ENCODE data around the gene DAZAP1.

The DAZAP1 gene

DNA sequence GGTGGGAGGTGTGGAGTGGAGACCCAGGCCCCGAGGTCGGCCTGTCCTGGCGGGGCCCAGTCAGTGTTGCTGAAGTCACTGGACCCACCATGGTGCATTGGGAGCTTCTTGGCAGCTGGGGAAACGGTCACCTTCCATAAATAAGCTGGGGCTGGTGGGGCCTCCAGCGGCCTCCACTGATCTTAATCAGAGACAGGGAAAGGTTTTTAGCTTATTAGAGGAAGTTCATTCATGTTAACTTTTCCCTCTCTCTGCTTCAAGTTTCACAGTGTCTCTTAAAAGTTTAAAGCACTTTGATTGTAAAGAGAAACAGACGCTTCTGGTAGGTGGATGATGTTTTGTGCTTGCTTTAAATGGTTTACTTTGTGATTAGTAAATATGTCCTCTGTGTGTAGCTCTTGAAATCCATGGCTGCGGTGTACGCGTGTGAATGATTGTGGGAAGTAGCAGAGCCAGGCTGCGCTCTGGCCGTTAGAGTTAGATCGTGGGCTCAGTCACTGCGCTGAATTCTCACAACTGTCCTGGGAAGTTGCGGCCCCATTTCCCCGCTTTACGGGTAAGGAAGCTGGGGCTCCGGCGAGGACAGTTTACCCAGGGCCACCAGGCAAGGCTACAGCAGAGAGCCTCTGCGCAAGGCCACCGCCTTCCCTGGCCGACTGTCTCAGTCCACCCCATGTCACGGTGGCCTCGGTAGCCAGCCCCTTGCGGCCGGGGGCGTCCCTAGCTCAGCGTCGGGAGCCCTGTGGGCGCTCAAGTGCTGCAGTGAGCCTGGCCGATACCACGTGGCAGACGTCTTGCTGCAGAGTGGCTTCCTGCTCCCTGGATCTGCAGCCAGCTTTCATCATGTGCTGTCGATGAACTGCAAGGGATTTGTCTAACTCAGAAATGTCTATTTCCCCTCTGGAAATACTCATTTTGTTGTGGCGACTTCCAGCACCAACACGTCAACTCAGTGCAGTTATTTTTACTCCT is 40.2 kb upstream of the DAZAP1 start:
- no peak overlapping the region for H3K9ac ChIP-seq (ENCODE audit: low read length)
- no peak overlapping the region for H3K4me3 ChIP-seq (ENCODE audit: low read depth in 1 of 2, low read length in 2 of 2)
- H3K27ac ChIP-seq (ENCODE audit: low read depth, low read length): no peak overlapping the region
- no peaks in the 10 kb centered on the region for H3K27me3 ChIP-seq (ENCODE audit: control insufficient read depth in 1 of 2, insufficient read depth in 2 of 2, low read length in 2 of 2)
- no peaks in the 10 kb centered on the region for H3K9me3 ChIP-seq (ENCODE audit: low read length)
- peaks cover 7% of the 10 kb centered on the region for H3K4me1 ChIP-seq (ENCODE audit: insufficient read depth, low read length)
- peaks cover 64% of the 10 kb centered on the region for H3K36me3 ChIP-seq (ENCODE audit: insufficient read depth, low read length)

DNA sequence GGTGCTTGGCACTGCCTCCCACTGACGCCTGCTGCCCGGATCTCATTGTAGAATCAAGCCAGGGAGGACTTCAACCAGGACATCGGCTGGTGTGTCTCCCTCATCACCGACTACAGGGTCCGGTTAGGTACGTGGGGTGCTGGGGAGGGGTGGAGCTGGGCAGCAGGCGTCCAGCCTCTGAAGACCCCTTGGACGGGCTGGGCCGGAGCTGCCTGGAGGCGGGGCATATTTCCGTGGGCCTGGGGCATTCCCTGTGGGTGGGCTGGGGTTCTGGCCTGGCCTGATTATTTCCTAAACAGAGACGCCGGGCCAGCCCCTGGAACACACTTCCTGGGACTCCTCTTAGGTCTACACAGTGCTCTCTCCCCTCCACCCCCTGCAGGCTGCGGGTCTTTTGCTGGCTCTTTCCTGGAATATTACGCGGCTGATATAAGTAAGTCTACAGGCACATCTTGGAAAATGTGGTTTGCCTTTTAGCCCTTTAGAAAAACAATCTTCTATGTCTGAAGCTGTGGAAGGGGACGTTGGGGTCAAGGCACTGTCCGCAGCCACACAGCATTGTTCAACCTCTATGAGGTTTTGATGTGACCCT is 38.1 kb upstream of the DAZAP1 start:
- Histone ChIP-seq H3K36me3 (ENCODE audit: insufficient read depth, low read length) (peaks cover 56% of the 10 kb centered on the region), H3K9me3 (ENCODE audit: low read length) (no peaks in the 10 kb centered on the region), H3K4me1 (ENCODE audit: insufficient read depth, low read length) (peaks cover 5% of the 10 kb centered on the region), H3K27me3 (ENCODE audit: control insufficient read depth in 1 of 2, insufficient read depth in 2 of 2, low read length in 2 of 2) (no peaks in the 10 kb centered on the region), H3K9ac (ENCODE audit: low read length) (no peak overlapping the region), H3K4me3 (ENCODE audit: low read depth in 1 of 2, low read length in 2 of 2) (no peak overlapping the region), H3K27ac (ENCODE audit: low read depth, low read length) (no peak overlapping the region)

DNA sequence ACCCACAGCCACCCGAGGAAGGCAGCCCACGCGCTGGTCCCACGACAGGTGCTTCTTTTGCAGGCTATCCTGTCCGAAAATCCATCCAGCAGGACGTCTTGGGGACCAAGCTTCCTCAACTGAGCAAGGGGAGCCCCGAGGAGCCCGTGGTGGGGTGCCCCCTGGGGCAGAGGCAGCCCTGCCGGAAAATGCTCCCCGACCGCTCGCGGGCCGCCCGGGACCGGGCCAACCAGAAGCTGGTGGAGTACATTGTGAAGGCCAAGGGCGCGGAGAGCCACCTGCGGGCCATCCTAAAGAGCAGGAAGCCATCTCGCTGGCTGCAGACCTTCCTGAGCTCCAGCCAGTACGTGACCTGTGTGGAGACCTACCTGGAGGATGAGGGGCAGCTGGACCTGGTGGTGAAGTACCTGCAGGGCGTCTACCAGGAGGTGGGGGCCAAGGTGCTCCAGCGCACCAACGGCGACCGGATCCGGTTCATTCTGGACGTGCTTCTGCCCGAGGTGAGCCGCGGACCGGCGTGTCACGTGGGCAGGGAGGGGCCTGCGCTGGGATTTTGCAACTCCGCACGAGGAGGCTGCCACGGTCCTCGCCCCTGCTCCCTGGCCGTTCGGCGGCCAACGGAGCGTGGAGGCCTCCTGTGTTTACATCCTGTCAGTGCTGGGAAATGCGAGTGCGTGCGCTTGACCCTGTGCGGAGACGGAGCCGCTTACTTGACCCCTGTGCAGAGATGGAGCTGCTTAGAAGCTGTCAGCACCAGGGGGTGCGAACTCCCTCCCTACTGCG is 36.6 kb upstream of the DAZAP1 start:
- no peaks in the 10 kb centered on the region for H3K9me3 ChIP-seq (ENCODE audit: low read length)
- no peak overlapping the region for H3K27ac ChIP-seq (ENCODE audit: low read depth, low read length)
- no peaks in the 10 kb centered on the region for H3K27me3 ChIP-seq (ENCODE audit: control insufficient read depth in 1 of 2, insufficient read depth in 2 of 2, low read length in 2 of 2)

DNA sequence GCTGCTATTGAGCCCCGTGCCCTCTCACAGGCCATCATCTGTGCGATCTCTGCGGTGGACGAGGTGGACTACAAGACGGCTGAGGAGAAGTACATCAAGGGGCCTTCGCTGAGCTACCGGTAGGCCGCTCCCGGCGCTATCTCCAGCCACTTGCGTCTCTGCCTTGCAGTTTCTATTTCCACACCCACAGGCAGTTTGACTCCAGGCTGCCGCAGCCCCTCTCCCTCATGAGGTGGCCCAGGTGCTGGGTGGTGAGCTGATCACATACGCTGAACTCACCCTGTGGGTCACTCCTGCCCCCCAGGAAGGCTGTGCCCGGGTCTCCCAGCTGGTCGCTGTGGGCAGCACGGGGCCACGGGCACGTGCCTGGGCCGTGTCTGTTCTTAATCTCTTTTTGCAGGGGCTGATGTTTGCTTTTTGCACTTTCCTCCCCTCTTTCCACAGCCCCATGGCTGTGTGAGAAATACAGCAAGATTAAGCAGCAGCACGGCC is 34.3 kb upstream of the DAZAP1 start:
- no peak overlapping the region for H3K27ac ChIP-seq (ENCODE audit: low read depth, low read length)
- no peak overlapping the region for H3K9ac ChIP-seq (ENCODE audit: low read length)
- H3K4me1 ChIP-seq (ENCODE audit: insufficient read depth, low read length): peaks cover 5% of the 10 kb centered on the region
- H3K4me3 ChIP-seq (ENCODE audit: low read depth in 1 of 2, low read length in 2 of 2): no peak overlapping the region
- H3K27me3 ChIP-seq (ENCODE audit: control insufficient read depth in 1 of 2, insufficient read depth in 2 of 2, low read length in 2 of 2): no peaks in the 10 kb centered on the region
- peaks cover 40% of the 10 kb centered on the region for H3K36me3 ChIP-seq (ENCODE audit: insufficient read depth, low read length)
- H3K9me3 ChIP-seq (ENCODE audit: low read length): no peaks in the 10 kb centered on the region

More for the DNA sequence above, 36.6 kb upstream of the DAZAP1 start:
- H3K9ac ChIP-seq (ENCODE audit: low read length): no peak overlapping the region
- H3K36me3 ChIP-seq (ENCODE audit: insufficient read depth, low read length): peaks cover 50% of the 10 kb centered on the region
- H3K4me1 ChIP-seq (ENCODE audit: insufficient read depth, low read length): peaks cover 5% of the 10 kb centered on the region
- no peak overlapping the region for H3K4me3 ChIP-seq (ENCODE audit: low read depth in 1 of 2, low read length in 2 of 2)

DNA sequence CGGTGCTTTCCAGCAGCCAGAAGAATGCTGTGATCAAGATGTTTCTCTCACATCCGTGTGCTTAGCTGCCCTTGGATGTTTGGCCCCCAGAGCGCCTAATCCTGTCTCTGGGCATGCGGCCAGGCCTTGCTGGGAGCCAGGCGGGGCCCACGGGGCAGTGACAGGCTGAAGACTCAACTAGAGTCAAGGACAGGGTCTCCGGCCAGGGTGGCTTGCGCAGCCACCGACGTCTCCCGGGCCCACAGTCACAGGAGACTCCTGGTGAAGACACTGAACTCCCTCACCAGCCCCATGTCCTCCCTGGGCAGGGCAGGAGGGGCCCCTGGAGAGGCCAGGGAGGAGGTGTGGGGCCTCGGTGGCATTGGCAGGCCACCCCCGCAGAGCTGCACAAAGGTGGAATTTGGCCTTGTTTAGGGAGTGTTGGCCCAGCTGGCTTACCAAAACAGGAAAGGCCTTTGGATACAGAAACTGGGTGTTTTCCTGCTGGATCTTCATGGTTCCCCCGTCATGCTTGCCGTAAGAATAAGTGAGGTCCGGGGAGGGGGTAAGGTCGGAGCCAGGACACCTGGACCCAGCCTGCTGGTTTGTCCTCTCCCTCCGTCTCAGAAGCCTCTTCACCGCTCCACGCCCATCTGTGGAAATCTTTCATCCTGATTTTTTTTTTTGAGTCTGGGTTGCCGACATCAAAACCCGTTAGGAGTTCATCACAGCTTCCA is 33.7 kb upstream of the DAZAP1 start:
- Histone ChIP-seq H3K4me1 (ENCODE audit: insufficient read depth, low read length) (peaks cover 5% of the 10 kb centered on the region), H3K9ac (ENCODE audit: low read length) (no peak overlapping the region), H3K9me3 (ENCODE audit: low read length) (no peaks in the 10 kb centered on the region), H3K27ac (ENCODE audit: low read depth, low read length) (no peak overlapping the region), H3K36me3 (ENCODE audit: insufficient read depth, low read length) (peaks cover 40% of the 10 kb centered on the region), H3K4me3 (ENCODE audit: low read depth in 1 of 2, low read length in 2 of 2) (no peak overlapping the region), H3K27me3 (ENCODE audit: control insufficient read depth in 1 of 2, insufficient read depth in 2 of 2, low read length in 2 of 2) (no peaks in the 10 kb centered on the region)

DNA sequence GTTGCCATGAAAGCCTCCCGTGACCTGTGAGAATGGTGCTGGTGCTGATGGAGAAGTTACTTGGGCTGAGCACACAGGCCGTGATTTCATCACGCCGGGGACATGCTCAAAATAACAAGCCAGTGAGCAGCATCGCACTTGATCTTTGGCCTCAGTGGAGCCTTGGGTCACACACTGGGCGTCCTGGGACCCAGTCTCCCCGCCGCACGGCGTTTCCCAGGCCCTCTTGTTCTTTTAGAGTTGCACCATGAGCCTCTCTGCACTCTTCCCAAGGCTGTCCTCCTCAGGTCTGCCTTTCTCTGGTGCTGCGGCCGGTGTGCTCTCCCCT is 33.2 kb upstream of the DAZAP1 start:
- no peaks in the 10 kb centered on the region for H3K9me3 ChIP-seq (ENCODE audit: low read length)
- H3K27ac ChIP-seq (ENCODE audit: low read depth, low read length): no peak overlapping the region
- H3K4me1 ChIP-seq (ENCODE audit: insufficient read depth, low read length): peaks cover 5% of the 10 kb centered on the region
- no peak overlapping the region for H3K4me3 ChIP-seq (ENCODE audit: low read depth in 1 of 2, low read length in 2 of 2)
- H3K36me3 ChIP-seq (ENCODE audit: insufficient read depth, low read length): peaks cover 40% of the 10 kb centered on the region
- no peak overlapping the region for H3K9ac ChIP-seq (ENCODE audit: low read length)
- H3K27me3 ChIP-seq (ENCODE audit: control insufficient read depth in 1 of 2, insufficient read depth in 2 of 2, low read length in 2 of 2): no peaks in the 10 kb centered on the region

DNA sequence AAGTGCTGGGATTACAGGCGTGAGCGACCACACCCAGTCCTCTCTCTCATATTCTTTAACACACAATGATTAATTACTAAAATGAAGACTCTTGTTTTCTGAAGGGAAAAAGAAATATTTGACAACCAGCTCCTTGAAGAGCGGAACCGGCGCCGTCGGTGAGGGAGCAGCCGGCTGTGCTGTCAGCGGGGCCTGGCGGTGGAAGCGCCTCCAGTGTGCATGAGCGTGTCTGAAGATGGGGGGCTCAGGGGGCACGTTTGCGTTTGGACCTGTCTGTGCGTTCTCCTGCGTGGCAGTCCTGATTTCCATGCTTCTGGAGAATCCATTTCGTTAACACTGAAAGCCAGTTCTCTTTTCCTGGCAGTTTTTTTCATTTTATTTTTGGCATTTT is 31.0 kb upstream of the DAZAP1 start:
- peaks cover 18% of the 10 kb centered on the region for H3K36me3 ChIP-seq (ENCODE audit: insufficient read depth, low read length)
- no peak overlapping the region for H3K27ac ChIP-seq (ENCODE audit: low read depth, low read length)
- H3K27me3 ChIP-seq (ENCODE audit: control insufficient read depth in 1 of 2, insufficient read depth in 2 of 2, low read length in 2 of 2): no peaks in the 10 kb centered on the region
- no peaks in the 10 kb centered on the region for H3K9me3 ChIP-seq (ENCODE audit: low read length)
- peaks cover 5% of the 10 kb centered on the region for H3K4me1 ChIP-seq (ENCODE audit: insufficient read depth, low read length)
- H3K4me3 ChIP-seq (ENCODE audit: low read depth in 1 of 2, low read length in 2 of 2): no peak overlapping the region
- H3K9ac ChIP-seq (ENCODE audit: low read length): no peak overlapping the region

DNA sequence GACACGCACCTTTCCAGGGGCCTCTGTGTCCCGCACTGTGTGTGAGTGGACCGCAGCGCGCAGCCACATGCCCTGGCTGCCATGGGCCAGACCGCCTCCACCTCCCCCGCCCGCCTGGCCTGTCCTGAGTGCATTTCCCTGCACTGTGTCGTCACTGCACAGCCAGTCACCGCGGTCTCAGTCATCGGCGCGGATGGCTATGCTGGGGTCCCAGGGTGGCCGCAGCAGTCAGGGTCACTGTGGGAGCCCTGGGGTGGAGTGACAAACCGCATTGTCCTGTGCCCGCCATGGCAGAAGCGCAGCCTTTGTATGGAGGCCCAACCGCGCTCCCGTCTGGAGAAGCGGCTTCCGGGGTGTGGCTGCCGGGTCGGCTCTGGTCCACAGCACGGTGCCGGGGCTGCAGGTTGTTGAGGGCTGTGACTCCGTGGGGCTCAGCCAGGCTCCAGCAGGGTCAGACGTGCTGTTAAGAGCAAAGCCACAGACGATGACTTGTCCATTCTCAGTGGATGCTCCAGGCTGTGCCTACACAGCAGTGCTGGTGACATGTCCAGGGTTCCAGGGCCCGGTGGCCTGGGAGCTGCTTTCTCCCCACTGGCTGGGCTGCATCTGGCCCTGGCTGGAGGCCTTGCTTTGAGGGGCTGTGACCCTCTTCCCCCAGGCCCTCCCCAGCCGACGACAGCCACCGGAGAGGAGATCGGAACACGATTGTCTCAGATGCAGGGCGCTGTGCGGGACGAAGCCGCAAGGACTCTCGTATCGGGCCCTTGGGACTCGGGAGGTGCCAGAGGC is 30.0 kb upstream of the DAZAP1 start:
- Histone ChIP-seq H3K9ac (ENCODE audit: low read length) (no peak overlapping the region), H3K27ac (ENCODE audit: low read depth, low read length) (no peak overlapping the region), H3K4me1 (ENCODE audit: insufficient read depth, low read length) (peaks cover 5% of the 10 kb centered on the region), H3K9me3 (ENCODE audit: low read length) (no peaks in the 10 kb centered on the region), H3K36me3 (ENCODE audit: insufficient read depth, low read length) (peaks cover 17% of the 10 kb centered on the region), H3K27me3 (ENCODE audit: control insufficient read depth in 1 of 2, insufficient read depth in 2 of 2, low read length in 2 of 2) (no peaks in the 10 kb centered on the region), H3K4me3 (ENCODE audit: low read depth in 1 of 2, low read length in 2 of 2) (no peak overlapping the region)

DNA sequence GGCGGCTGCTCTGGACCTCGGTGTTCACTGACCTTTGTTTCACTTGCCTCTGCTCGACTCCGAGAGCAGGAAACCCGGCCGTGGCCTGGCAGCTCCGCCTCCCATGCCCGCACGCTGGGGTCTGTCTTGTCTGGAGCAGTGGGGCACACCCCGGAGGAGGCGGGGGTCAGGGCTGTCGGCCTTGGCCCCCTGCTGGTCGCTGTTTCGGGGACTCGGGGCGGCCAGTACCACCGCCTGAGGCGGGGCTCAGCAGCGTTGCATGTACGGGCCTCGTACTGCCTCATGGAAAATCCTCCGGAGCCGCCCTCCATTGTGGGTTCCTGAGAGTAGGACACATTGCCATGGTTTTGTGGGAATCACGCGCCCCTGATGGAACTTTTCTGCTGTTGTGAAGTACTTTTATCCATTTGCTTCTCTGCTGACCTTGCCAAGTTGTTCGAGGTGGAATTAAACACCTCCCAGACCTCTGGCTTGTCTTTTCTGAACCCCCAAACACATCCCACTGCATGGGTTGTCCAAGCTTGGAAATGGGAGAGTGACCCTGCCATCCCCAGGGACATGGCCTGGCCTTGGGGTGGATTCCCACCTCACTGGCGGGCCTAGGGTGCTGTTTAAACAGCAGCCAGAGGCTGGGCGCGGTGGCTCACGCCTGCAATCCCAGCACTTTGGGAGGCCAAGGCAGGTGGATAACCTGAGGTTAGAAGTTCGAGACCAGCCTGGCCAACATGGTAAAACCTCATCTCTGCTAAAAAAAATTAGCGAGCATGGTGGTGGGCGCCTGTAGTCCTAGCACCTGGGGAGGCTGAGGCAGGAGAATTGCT is 29.2 kb upstream of the DAZAP1 start:
- peaks cover 12% of the 10 kb centered on the region for H3K36me3 ChIP-seq (ENCODE audit: insufficient read depth, low read length)
- H3K27me3 ChIP-seq (ENCODE audit: control insufficient read depth in 1 of 2, insufficient read depth in 2 of 2, low read length in 2 of 2): no peaks in the 10 kb centered on the region
- no peak overlapping the region for H3K9ac ChIP-seq (ENCODE audit: low read length)
- no peaks in the 10 kb centered on the region for H3K9me3 ChIP-seq (ENCODE audit: low read length)
- H3K4me3 ChIP-seq (ENCODE audit: low read depth in 1 of 2, low read length in 2 of 2): no peak overlapping the region
- H3K4me1 ChIP-seq (ENCODE audit: insufficient read depth, low read length): peaks cover 5% of the 10 kb centered on the region
- no peak overlapping the region for H3K27ac ChIP-seq (ENCODE audit: low read depth, low read length)

Measured in muscle layer of colon (tissue), 2 donors.